Measurements from ENCODE around the gene MBNL2.

MBNL2 gene

DNA sequence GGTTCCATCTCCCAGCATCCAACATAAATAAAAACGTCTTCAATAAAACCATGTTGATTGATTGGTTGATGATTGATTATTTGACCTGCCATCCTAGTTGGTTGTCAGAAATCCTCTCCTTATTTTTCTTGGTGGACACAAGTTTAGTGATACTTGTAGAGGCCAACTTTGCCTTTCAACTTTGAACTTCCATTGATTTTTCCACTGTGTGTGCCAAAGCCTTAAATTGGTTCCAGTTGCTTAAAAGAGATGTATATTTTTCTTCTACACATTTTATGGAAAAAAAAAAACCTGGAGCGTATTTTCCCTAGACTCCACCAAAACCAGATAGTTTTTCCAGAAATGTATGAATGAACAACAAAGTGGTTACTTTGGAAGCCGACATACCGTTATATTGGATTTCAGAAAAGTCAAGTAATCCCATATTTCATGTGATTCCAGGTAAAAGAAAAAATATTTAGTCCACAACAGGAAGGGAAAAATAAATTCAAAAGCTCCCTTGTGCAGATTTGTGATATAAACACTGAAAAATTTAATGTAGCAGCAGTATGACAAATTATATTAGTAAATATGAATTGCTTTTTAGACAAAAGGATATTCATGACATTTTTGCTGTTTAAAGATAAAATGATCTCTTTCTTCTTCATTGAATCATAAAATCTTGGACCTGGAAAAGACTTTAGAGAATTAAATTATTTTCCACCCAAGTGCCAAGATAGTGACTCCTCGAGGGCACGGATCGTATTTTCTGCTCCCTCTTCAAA lies 85.2 kb downstream of the MBNL2 start:
- DNase-seq: no peak

DNA sequence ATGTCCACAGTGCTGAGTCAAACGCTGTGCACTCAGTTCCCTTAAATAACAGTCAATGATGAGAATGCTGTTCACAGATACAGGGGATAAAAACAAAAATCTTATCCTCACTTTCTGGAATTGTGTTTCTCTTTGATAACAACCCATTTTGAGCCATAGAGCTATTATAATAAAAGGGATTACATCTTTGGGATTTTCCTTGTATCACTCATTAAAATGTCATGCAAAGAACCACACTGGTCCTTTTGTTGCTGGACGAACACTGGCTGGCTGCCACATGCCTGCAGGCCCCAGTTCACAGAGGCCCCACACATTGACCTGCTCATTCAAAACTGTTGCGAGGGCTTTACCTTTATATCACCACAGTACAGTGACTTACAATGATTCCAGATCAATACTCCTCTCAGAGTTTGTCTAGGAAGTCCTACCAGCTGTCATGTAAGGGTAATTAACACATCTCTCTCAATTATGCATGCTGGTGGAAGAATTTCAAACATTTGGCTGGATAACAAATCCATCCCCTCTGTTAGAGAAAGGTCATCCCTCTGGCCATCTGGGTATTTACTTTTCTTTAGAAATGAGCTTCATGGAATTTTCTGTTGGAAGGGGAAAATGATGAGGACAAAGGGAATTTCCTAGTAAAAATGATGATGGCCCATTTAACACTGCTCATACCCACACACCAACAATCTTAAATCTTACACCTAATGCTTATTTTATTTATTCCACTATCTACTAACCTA lies 85.9 kb downstream of the MBNL2 start:
- DNase-seq: no peak

DNA sequence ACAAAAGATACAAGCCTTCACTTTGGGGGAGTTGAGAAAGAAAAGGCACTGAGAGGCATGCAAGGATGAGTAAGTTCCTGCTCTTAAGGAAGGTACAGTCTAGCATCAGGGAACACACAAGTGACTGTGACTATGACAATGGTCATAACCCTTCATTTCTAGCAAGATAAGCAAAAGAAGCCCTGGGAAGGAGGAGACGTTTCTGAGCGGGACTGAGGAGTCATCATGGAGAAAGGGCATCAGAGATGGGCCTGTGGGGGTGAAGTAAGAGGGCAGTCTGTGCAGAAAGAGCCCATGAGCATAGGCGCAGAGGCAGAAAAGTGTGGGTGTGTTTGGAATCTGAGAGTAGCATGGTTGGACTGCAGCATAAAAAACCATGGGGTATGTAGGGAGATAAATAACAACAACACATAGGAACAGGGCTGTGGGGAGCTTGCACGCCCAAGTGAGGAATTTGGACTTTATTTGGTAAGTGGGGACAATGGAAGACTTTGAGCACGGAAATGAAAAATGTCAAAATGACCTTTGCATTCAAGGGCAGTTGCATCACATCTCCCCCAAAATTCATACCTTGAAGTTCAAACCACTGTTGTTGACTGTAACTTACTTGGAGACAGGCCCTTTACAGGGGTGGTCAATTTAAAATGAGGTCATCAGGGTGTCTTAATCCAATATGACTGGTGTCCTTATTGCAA lies 86.7 kb downstream of the MBNL2 start:
- DNase-seq: no peak

DNA sequence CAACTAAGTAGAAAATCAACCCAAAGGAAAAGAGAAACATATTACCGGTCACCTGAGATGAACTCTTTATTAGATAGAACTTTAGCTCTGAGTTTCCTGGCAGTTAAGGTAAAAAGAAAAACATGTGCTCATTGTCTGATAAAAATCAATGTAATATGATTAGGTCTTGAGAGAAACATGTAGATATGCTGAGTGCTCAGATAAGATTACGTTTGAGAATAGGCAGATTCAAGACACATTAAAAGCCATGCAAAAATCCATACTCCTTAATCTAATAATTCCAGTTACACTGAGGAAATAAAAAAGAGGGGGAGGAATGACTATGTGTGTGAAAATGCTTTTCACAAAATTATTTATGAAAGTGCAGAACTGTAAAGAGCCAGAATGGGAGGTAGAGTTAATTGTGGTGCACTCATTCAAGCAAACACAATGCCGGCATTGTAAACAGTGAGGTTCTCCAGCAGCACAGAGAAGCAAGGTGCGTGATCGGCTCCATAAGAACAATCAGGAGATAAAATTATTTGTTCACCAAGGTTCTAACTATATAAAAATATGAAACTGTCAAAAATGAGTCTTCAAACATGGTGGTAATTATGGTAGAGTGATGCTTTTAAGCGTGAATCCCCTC lies 88.8 kb downstream of the MBNL2 start:
- DNase-seq: no peak

DNA sequence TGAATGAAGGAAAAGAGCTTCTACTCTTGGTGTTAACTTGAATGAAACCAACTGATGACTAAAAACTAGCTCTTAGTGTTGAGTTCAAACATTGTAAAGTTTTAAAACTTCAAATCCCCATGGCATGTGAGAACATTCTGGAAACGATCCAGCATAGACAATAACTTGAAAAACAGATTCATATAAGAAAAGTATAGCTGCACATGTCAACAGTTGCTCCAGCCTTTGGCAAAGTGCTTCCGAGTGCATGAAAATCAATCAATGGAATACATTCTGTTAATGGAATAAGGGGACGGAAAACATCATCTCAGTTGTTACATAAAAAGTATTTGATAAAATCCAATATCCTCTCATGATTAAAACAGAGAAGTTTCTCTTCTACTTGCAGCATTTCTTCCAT lies 89.8 kb downstream of the MBNL2 start:
- DNase-seq: no peak

DNA sequence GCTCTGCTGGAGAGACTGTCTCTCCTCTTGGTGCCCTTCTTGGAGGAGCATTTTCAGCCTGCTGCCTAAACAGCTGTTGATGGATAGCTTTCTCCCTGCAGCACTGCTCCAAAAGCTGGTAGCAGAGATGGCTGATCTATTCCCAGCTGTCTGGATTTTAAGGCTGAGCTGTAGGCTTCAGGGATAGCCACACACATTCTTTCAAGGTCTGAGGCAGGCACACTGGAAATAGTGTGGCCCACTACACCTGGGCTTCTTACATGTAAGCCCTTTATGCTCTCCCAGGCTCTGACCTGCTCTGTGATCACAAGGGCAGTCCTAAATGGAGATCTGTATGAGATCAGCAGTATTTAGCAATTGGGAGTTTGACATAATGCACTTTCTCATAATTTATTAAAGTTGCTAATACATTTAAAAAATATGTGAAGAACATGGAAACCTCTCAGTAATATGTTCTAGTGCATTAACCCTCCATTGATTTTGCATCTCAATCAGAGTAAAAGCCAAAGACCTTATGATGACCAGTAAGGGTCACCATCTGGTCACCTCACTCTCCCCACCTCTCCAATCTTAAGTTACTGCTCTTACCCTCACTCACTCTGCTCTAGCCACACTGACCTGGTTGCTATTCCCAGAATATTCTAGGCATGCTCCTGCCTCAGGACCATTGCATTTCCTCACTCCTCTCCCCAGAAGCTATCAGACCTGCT lies 91.6 kb downstream of the MBNL2 start:
- no peak for DNase-seq

DNA sequence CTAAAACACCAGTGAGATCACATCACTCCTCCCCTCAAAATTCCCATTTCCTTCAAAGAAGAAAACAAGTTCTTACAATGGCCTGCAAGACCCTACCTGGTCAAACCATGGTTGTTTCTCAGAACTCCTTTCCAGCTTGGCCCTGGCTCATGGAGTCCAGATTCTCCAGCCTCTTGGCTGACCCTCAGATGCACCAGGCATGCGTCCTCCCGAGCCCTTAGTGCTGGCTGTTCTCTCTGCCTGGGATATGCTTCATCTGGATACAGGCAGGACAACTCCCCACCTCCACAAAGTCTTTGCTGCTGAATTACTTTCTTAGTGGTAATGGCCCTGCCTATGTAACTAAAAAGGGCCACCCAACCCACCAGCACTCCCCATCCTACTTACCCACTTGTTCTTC lies 94.3 kb downstream of the MBNL2 start:
- DNase-seq: no peak

DNA sequence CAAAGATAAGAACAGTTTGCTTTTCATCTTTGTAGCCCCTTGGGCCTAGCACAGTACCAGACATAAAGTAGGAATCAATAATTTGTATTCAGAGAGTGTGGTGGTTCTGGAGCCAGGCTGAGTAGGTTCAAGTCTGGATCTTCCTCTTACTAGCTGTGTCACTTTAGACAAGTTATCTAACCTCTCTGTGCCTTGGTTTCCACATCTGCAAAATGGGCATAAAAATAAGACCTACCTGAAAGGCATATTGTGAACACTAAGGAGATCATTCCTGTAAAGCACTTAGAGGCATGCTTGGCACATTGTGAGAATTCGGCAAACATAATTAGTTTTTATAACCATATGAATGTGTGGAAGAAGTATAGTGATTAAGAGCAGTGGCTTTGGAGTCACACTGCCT lies 95.8 kb downstream of the MBNL2 start:
- DNase-seq: no peak

DNA sequence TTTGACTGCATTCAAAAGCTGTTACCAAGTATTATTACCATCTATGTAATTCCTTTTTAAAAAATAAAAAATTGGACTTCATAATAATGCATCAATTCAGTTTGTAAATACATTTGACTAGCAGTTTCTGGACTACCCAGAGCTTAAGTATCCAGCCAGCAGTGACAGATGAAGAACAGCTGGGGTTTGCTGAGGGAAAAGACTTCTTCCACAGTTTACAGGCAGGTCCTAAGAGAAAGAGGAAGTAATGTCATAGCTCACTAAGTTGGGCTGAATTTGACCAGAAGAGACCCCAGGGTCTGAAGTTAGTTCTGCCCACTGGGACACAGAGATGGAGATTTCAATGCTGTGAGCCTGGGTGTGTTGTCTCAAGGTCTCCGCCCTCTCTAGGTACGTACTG lies 96.4 kb downstream of the MBNL2 start:
- DNase-seq: no peak

DNA sequence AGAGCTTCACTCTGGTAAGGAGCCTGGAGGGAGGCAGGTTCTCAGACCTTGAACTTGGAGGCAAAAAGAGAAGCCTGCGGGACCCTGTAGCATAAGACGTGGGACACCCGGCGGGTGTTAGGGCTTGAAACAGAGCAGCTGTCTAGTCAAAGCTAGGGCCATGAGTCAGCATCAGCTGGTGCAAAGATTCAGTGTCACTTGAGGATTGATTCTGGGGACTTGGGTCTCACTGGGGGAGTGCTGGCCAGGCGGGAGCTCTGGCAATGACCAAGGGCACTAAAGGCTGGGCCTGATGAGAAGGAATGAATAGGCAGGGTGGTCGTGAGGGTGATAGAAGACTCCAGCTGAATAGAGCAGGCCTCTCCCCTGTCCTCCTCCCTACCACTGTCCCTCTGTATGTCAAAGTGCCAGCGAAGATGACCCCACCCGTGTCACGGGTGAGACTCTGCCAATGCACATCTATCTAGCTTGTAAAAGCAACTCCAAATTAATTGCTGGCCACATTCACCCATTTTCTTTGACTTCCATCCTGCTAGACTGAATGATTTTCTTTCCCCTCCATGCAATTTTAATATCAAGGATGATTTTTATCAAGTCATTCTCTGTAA lies 97.1 kb downstream of the MBNL2 start:
- no peak for DNase-seq

DNA sequence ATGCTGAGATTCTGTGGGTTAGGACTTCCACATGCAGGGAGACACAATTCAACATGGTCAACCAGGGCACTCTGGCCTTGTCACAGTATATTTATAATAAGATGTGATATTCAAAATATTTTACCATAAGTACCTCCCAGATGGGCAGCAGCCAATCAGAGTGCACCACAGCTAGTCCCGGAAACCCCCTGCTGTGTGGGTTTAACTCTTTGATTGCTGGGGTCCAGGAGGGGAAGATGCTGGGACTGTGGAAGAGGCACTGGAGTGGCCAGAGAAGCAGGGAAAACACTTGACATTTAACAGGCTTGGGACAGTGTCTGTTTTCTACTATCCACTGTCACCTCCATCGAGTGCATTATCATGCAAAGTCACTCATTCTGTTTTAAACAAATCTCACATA lies 99.0 kb downstream of the MBNL2 start:
- DNase-seq: no peak

DNA sequence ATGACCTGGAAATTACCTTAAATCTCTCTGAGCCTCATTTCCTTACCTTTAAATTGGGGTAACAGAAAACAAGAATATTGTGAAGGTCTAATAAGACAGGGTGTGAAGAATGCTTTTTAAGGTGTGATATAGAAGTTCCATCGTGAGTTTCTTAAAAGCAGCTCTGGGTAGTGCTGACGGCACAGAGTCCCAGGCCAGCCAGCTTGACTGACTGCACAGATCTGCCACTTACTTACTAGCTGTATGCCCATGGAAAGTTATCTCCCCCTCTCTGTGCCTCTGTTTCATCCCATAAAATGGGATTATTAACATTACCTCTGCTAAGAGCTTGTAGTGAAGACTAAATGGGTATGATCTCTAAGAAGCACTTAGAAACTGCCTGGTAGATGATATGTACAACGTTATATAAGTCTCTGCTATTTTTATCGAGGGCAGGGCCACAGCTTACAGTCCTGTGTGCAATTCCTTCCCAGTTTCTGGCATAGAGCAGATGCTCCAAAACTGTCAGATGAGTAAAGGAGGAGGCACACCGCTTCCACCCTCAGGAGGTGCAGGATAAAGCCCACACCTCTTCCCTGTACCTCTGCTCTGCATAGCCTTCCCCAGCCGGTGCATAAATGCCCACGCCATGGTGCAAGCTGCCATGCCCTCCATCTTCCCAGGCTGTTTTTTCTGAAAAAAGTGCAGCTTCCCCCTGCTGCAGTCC lies 99.6 kb downstream of the MBNL2 start:
- no peak for DNase-seq

DNA sequence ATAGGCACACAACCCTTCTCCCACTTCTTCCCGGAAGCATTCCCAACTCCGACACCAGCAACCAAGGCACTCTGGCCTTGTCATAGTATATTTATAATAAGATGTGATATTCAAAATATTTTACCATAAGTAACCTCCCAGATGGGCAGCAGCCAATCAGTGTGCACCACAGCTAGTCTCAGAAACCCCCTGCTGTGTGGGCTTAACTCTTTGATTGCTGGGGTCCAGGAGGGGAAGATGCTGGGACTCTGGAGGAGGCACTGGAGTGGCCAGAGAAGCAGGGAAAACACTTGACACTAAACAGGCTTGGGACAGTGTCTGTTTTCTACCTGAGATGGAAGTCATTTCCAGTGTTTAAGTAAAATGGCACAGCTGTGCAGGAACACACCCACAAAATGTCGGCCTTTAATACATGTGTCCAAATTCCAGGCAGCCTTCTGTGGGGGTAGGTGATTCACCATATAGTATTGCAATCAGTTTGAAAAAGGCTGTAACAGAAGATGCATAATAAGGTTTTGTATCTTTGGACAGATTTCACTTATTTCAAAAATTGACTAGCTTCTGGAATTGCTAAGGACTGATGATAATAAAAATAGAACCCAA lies 100.7 kb downstream of the MBNL2 start:
- no peak for DNase-seq

DNA sequence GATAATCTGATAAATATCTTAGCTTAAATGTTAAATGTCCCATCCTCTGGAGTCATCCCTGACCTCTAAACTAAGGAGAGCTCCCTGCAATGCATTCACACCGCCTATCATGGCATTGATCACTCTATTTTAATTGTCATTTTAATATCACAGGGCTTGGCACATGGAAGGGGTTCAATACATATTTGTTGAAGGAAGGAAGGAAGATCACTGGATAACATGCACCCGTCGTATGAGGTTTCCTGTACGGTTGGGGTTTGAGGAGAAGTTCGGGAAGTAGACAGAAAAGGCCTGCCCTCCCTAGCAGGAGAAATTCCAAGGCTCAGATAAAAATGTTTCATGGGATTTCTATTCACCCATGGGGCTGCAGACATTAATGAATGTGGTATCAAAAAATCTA lies 102.0 kb downstream of the MBNL2 start:
- DNase-seq: no peak

DNA sequence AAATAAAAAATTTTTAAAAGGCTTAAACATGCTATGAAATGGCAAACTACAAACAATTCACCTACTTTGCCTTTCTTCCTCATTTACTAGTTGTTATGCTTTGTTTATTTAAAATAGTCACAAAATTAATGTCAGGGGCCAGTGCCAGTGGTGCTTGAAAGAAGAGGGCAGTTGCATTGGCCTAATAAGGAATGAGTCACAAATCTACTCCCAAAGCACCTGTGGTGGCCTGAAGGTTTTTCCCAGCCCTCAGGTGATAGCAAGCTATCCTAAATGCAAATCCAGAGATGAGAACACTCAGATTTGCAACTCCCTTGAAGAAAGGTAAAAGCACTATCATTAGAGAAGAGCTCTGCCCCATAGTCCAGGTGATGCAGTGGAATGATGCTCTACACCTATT lies 103.6 kb downstream of the MBNL2 start:
- DNase-seq: no peak

DNA sequence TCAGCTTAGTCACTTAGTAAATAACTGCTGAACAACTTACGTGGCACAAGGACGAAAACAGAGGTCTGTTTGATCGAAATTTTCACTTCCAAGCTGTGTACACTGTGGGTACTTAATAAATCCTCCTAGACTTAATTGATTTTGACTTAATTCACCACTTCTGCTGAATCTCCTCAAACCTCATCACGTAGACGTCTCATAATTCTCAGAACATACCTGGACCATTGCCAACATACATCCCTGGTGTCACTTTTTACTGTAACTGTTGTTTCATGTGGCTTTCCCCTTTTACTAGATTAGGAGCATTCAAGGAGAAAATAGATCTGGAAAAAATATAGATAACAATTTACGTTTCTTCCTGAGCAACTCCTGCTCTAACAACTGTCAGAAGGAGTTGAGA lies 105.0 kb downstream of the MBNL2 start:
- DNase-seq: no peak

DNA sequence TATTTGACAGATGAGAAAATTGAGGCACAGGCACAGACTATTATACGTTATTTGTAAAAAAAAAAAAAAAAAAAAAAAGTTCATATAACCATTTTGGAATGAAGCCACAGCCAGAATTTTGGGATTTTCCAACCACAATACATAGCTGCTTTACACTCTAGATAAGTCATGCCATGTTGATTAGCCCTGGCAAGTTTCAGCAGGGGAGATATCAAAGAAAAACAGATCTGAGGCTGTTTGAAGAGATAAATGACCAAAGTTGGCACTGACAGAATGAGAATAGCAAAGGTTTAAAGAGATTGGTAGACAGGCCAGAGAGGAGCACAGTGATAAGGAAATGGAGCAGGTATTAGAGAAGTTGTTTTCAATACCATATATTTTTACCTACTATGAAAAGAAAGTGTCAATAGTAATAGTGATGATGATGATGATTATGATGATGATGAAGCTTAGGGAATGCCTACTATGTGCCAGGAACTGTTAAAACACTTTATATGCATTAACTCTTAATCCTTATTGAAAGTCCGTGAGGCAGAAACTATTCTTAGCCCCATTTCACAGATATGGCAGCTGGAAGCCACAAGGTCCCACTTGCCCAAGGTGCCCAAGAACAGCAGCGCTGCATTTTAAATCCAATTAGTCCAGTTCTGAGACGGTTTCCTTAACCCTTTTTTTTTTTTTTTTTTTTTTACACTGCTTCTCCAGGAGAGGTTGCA lies 105.5 kb downstream of the MBNL2 start:
- no peak for DNase-seq

DNA sequence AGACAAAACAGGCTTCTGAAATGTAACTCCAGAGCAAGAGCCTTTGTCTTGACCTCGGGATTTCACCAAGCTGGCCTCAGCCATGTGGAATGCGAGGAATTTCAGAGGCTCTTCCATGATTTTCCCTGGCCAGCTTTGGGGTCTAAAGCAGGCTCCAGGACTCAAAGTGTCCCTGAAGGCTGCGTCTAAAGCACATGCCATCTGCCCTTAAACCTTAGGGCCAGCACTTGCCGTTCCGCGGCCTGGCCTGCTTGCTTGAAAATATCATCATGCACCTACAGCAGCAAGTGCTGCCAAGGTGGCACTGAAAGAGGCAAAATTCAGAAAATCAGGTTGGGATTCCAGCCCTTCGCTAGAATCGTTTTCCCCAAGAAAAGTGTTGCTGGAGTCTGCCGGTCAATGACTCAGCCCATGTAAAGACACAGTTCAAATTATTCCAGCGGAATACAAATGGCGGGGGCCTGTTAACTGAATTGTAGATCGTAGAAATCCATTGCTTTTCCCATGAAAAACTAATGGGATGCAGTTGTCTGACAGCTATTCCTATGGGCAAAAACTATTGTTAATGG lies 106.2 kb downstream of the MBNL2 start:
- no peak for DNase-seq

DNA sequence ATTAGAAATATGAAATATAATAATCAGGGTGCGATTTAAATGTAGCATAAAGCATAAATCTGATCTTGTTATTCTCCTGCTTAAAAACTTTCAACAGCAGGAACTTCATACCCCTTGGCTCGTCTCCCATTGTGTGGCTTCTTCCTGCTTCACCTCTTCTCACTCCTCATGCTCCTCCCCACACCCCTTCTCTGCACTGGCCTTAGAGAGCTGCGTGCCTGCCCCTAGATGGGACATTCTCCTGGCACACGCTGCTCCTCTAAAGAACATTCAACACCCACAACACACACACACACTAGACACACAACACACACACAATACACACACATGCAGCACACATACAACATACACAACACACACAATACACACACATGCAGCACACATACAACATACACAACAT lies 107.2 kb downstream of the MBNL2 start:
- DNase-seq: no peak

DNA sequence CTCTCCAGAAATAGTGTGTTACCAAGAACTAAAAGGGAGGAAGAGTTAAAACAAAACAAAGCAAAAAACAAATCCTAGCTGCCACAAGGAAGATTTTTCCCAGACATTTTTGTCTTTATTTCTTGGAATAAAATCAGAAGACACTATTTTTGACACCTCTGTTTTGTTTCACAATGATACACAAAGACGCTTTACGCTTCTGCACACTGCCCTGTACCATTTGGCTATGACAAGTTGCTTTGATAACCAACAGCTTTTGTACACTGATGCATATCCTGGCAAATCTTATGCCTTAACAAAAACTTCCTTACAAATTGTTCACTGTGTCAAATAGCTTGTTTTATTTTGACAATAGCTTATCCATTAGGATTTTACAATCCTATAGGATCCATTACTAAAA lies 108.3 kb downstream of the MBNL2 start:
- DNase-seq: no peak

Data from CD4-positive, alpha-beta T cell treated with Interleukin-10 for 1 hour (primary cell).